H9 (cell line): ENCODE data around the gene PHKA2. TPM values are rescaled to one million over a fixed set of nuclear protein-coding genes. Genes with fewer than 3 reads are reported as not detected.

ENCODE experiments used
- DNase-seq: peaks from one replicate; pipeline ENCODE4 v3.0.0-alpha.2; 2017
- H2AFZ ChIP-seq: one replicate; pipeline ENCODE4 v1.6.1; 2013; ENCODE audit warnings: mild to moderate bottlenecking, low read length, control low read depth, moderate library complexity
- H2AK5ac ChIP-seq: 2 replicates; pipeline ENCODE4 v1.6.1; 2013; ENCODE audit warnings: low read length, control low read depth, mixed read lengths; ENCODE audit not compliant: insufficient read length
- H2BK120ac ChIP-seq: one replicate; pipeline ENCODE4 v1.6.1; 2013; ENCODE audit warnings: low read depth, mild to moderate bottlenecking, low read length, control low read depth, inconsistent platforms; ENCODE audit not compliant: poor library complexity, severe bottlenecking
- H2BK12ac ChIP-seq: 2 replicates; pipeline ENCODE4 v1.6.1; 2013; ENCODE audit warnings: low read length, control low read depth, mixed read lengths, low read depth; ENCODE audit not compliant: insufficient read length
- H2BK15ac ChIP-seq: 2 replicates; pipeline ENCODE4 v1.6.1; 2013; ENCODE audit warnings: low read depth, low read length, control low read depth
- H2BK20ac ChIP-seq: one replicate; pipeline ENCODE4 v1.6.1; 2013; ENCODE audit warnings: low read depth, mild to moderate bottlenecking, low read length, control low read depth, inconsistent platforms; ENCODE audit not compliant: poor library complexity, severe bottlenecking
- H2BK5ac ChIP-seq: 2 replicates; pipeline ENCODE4 v1.6.1; 2013; ENCODE audit warnings: low read length, control low read depth, mixed read lengths; ENCODE audit not compliant: insufficient read length
- H3K14ac ChIP-seq: 2 replicates; pipeline ENCODE4 v1.6.1; 2013; ENCODE audit warnings: low read length, control low read depth; ENCODE audit not compliant: insufficient read depth
- H3K18ac ChIP-seq: 2 replicates; pipeline ENCODE4 v1.6.1; 2013; ENCODE audit warnings: low read depth, mild to moderate bottlenecking, mixed read lengths, low read length, control low read depth; ENCODE audit not compliant: insufficient read length
- H3K23ac ChIP-seq: 2 replicates; pipeline ENCODE4 v1.6.1; 2013; ENCODE audit warnings: low read length, control low read depth, mixed read lengths, low read depth; ENCODE audit not compliant: insufficient read length
- H3K23me2 ChIP-seq: 2 replicates; pipeline ENCODE4 v1.6.1; 2013; ENCODE audit warnings: low read depth, mild to moderate bottlenecking, mixed read lengths, low read length, control low read depth; ENCODE audit not compliant: insufficient read length, poor library complexity, severe bottlenecking
- H3K27ac ChIP-seq: 2 replicates; pipeline ENCODE4 v1.5.1; 2013; ENCODE audit warnings: low read length, control low read depth, mixed read lengths, low read depth; ENCODE audit not compliant: insufficient read length
- H3K27me3 ChIP-seq: 2 replicates; pipeline ENCODE4 v1.6.1; 2013; ENCODE audit warnings: low read length, control low read depth, inconsistent platforms; ENCODE audit not compliant: insufficient read depth
- H3K4ac ChIP-seq: 2 replicates; pipeline ENCODE4 v1.6.1; 2013; ENCODE audit warnings: low read depth, mild to moderate bottlenecking, control low read depth, inconsistent platforms, low read length, moderate library complexity
- H3K4me1 ChIP-seq: 2 replicates; pipeline ENCODE4 v1.6.1; 2013; ENCODE audit warnings: low read length, control low read depth, inconsistent platforms; ENCODE audit not compliant: insufficient read depth
- H3K4me2 ChIP-seq: 2 replicates; pipeline ENCODE4 v1.6.1; 2013; ENCODE audit warnings: low read length, control low read depth, mixed read lengths; ENCODE audit not compliant: insufficient read length, insufficient read depth
- H3K56ac ChIP-seq: 2 replicates; pipeline ENCODE4 v1.6.1; 2013; ENCODE audit warnings: low read depth, mild to moderate bottlenecking, mixed read lengths, low read length, control low read depth; ENCODE audit not compliant: insufficient read length
- H3K79me1 ChIP-seq: 2 replicates; pipeline ENCODE4 v1.6.1; 2013; ENCODE audit warnings: low read depth, mild to moderate bottlenecking, moderate library complexity, low read length, control low read depth, inconsistent platforms; ENCODE audit not compliant: insufficient read depth, poor library complexity, severe bottlenecking
- H3K79me2 ChIP-seq: 2 replicates; pipeline ENCODE4 v1.6.1; 2013; ENCODE audit warnings: low read length, control low read depth, inconsistent platforms; ENCODE audit not compliant: insufficient read depth
- H3K9ac ChIP-seq: 2 replicates; pipeline ENCODE4 v1.6.1; 2013; ENCODE audit warnings: low read length, control low read depth, mixed read lengths; ENCODE audit not compliant: insufficient read length; ENCODE audit errors: extremely low read depth
- H3K9me3 ChIP-seq: one replicate; pipeline ENCODE4 v1.6.1; 2013; ENCODE audit warnings: low read depth, low read length, inconsistent platforms; ENCODE audit not compliant: control insufficient read depth
- H3T11ph ChIP-seq: one replicate; pipeline ENCODE4 v1.6.1; 2013; ENCODE audit warnings: mild to moderate bottlenecking, low read length, control low read depth, inconsistent platforms
- H4K20me1 ChIP-seq: one replicate; pipeline ENCODE4 v1.6.1; 2013; ENCODE audit not compliant: control insufficient read depth, insufficient read length, insufficient read depth
- H4K5ac ChIP-seq: 2 replicates; pipeline ENCODE4 v1.6.1; 2013; ENCODE audit warnings: low read depth, mild to moderate bottlenecking, mixed read lengths, low read length, control low read depth; ENCODE audit not compliant: insufficient read length
- H4K8ac ChIP-seq: replicated peaks from 2 replicates; pipeline ENCODE4 v1.6.1; 2013; ENCODE audit warnings: low read length, control low read depth, mixed read lengths, low read depth; ENCODE audit not compliant: insufficient read length
- H4K91ac ChIP-seq: 2 replicates; pipeline ENCODE4 v1.6.1; 2013; ENCODE audit warnings: low read depth, mild to moderate bottlenecking, moderate library complexity, mixed read lengths, low read length, control low read depth; ENCODE audit not compliant: insufficient read length
- H3K27ac Mint-ChIP-seq, 3 experiments: 2 replicates in 2 of 3; 3 replicates in 1 of 3; pipeline ENCODE4 v1.8.0; 2020 to 2021; ENCODE audit warnings: mixed read lengths in 3 of 3, mild to moderate bottlenecking in 1 of 3, moderate library complexity in 1 of 3
- H3K27me3 Mint-ChIP-seq: 2 replicates; pipeline ENCODE4 v1.8.0; 2021; ENCODE audit warnings: low read depth, mild to moderate bottlenecking, moderate library complexity, mixed read lengths
- H3K36me3 Mint-ChIP-seq, 3 experiments: 2 replicates in 2 of 3; 3 replicates in 1 of 3; pipeline ENCODE4 v1.8.0; 2020 to 2021; ENCODE audit warnings: low read depth in 3 of 3, mixed read lengths in 3 of 3; ENCODE audit not compliant: insufficient read depth in 1 of 3
- H3K4me1 Mint-ChIP-seq, 2 experiments: 2 replicates each; pipeline ENCODE4 v1.8.0; 2020; ENCODE audit warnings: mixed read lengths in 2 of 2
- H3K4me3 Mint-ChIP-seq, 2 experiments: 2 replicates in 1 of 2; 3 replicates in 1 of 2; pipeline ENCODE4 v1.8.0; 2020 to 2021; ENCODE audit warnings: mild to moderate bottlenecking in 2 of 2, mixed read lengths in 2 of 2, moderate library complexity in 1 of 2
- H3K9me3 Mint-ChIP-seq, 2 experiments: 2 replicates in 1 of 2; 3 replicates in 1 of 2; pipeline ENCODE4 v1.8.0; 2020; ENCODE audit warnings: mild to moderate bottlenecking in 2 of 2, mixed read lengths in 2 of 2, moderate library complexity in 1 of 2
- WGBS: extraction: QIAGEN DNeasy Blood & Tissue Kit; methylation state at CpG from one replicate; pipeline ENCODE4 v1.1.7; 2013; ENCODE audit warnings: missing lambda C conversion rate, low lambda C conversion rate, mixed read lengths; ENCODE audit not compliant: insufficient read length; ENCODE audit errors: extremely low coverage; 5-methylcytosine and 5-hydroxymethylcytosine counted together
- total RNA-seq: library from RNA; stranded (reverse); gene quantifications from 2 replicates; pipeline ENCODE4 v1.2.1, GENCODE V29; 2021
- TF ChIP-seq, protein P1 (sequence below): fragments of 200-600 bp; sonication (generic); conservative IDR thresholded peaks from 3 replicates; pipeline ENCODE4 v1.8.0; 2021; ENCODE audit warnings: antibody characterized with exemption, mild to moderate bottlenecking

Gene PHKA2
- total RNA-seq, 1 experiment from 2014 or later = 24.2 TPM

DNA sequence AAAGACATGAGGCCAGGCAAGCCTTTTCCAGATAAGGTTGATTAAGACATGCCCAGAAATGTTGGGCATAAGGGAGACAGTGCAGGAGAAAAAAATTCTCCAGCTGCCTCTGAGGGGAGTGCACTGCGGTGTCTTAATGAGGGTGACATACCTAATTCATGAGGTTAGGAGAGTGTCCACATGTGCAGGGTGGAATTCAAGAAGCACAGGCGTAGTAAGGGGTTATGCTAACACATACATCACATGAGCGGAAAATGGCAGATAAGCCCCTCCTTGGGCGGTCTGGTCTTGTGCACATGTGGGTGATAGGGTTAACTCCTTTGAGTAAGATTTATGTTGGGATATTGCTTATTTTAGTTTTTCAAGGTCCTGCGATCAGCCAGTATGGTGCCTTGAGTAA lies 122.4 kb downstream of the PHKA2 start:
- H2BK5ac ChIP-seq = no peak overlapping the region
- H3K14ac ChIP-seq = no peak overlapping the region
- no peak overlapping the region for H2AK5ac ChIP-seq
- Mint-ChIP-seq H3K9me3 (peaks cover 70% of the 10 kb centered on the region in 2 experiments), H3K27me3 (no peaks in the 10 kb centered on the region; the same call in none of the 2 replicates), H3K36me3 (peaks cover 6 to 11% (median 10%) of the 10 kb centered on the region in 3 experiments), H3K4me1 (peaks cover 2% of the 10 kb centered on the region in 2 experiments; a peak in 1 of 4 replicates), H3K27ac (no peak overlapping the region), H3K4me3 (no peak overlapping the region)
- H4K91ac ChIP-seq = no peak overlapping the region
- H4K20me1 ChIP-seq = no peaks in the 10 kb centered on the region
- no peak overlapping the region for H2BK120ac ChIP-seq
- H3K4me2 ChIP-seq = no peak overlapping the region
- H2BK20ac ChIP-seq = no peak overlapping the region
- TF ChIP-seq, protein P1, sequence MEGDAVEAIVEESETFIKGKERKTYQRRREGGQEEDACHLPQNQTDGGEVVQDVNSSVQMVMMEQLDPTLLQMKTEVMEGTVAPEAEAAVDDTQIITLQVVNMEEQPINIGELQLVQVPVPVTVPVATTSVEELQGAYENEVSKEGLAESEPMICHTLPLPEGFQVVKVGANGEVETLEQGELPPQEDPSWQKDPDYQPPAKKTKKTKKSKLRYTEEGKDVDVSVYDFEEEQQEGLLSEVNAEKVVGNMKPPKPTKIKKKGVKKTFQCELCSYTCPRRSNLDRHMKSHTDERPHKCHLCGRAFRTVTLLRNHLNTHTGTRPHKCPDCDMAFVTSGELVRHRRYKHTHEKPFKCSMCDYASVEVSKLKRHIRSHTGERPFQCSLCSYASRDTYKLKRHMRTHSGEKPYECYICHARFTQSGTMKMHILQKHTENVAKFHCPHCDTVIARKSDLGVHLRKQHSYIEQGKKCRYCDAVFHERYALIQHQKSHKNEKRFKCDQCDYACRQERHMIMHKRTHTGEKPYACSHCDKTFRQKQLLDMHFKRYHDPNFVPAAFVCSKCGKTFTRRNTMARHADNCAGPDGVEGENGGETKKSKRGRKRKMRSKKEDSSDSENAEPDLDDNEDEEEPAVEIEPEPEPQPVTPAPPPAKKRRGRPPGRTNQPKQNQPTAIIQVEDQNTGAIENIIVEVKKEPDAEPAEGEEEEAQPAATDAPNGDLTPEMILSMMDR = no peak
- no peak overlapping the region for H3T11ph ChIP-seq
- H3K4me1 ChIP-seq = no peaks in the 10 kb centered on the region
- no peak overlapping the region for H3K4ac ChIP-seq
- H2BK15ac ChIP-seq = no peak overlapping the region
- no peaks in the 10 kb centered on the region for H3K27me3 ChIP-seq
- H3K9ac ChIP-seq = no peak overlapping the region
- H3K23ac ChIP-seq = no peak overlapping the region
- H3K18ac ChIP-seq = no peak overlapping the region
- no CpG with 5 or more reads among the region's 5 CpGs for WGBS
- DNase-seq = no peak
- H2AFZ ChIP-seq = no peak overlapping the region
- H3K79me2 ChIP-seq = no peaks in the 10 kb centered on the region
- no peaks in the 10 kb centered on the region for H3K23me2 ChIP-seq
- H3K9me3 ChIP-seq = peaks cover 7% of the 10 kb centered on the region
- H3K27ac ChIP-seq = no peak overlapping the region
- H2BK12ac ChIP-seq = no peak overlapping the region
- H4K5ac ChIP-seq = no peak overlapping the region
- H3K79me1 ChIP-seq = no peaks in the 10 kb centered on the region
- H3K56ac ChIP-seq = no peak overlapping the region
- H4K8ac ChIP-seq = no peak overlapping the region
